Chondrocyte (in vitro differentiated cells): ENCODE measurements around the gene HM13. TPM values are rescaled to one million over a fixed set of nuclear protein-coding genes. Genes with fewer than 3 reads are reported as not detected.
A peak's percentile ranks its signal among the peaks of the same experiment; 100 is the strongest.

Experiments
- DNase-seq: peaks from one replicate; pipeline ENCODE4 v3.0.0; 2021; ENCODE audit warnings: mixed read lengths, low spot score
- H3K27ac Mint-ChIP-seq: one replicate; pipeline ENCODE4 v1.8.0; 2021; ENCODE audit warnings: mild to moderate bottlenecking, moderate library complexity, mixed read lengths; ENCODE audit not compliant: unreplicated experiment
- H3K27me3 Mint-ChIP-seq: 2 replicates; pipeline ENCODE4 v1.8.0; 2021; ENCODE audit warnings: low read depth, mixed read lengths
- H3K36me3 Mint-ChIP-seq: 2 replicates; pipeline ENCODE4 v1.8.0; 2021; ENCODE audit warnings: low read depth, mixed read lengths
- H3K4me1 Mint-ChIP-seq: 2 replicates; pipeline ENCODE4 v1.8.0; 2021; ENCODE audit warnings: low read depth, mild to moderate bottlenecking, mixed read lengths
- H3K4me3 Mint-ChIP-seq: one replicate; pipeline ENCODE4 v1.8.0; 2021; ENCODE audit warnings: mild to moderate bottlenecking, moderate library complexity, mixed read lengths; ENCODE audit not compliant: unreplicated experiment
- H3K9me3 Mint-ChIP-seq: 2 replicates; pipeline ENCODE4 v1.8.0; 2021; ENCODE audit warnings: low read depth, mixed read lengths
- CTCF ChIP-seq: fragments of 200-600 bp; sonication (generic); IDR thresholded peaks from 2 replicates; pipeline ENCODE4 v1.5.0; 2021; ENCODE audit warnings: antibody characterized with exemption, mild to moderate bottlenecking, moderate library complexity
- total RNA-seq: library from RNA; stranded (reverse); gene quantifications from 3 replicates; pipeline ENCODE4 v1.2.1, GENCODE V29; 2021

Gene HM13
- total RNA-seq, 1 donor from 2014 or later: 269 TPM

- Mint-ChIP-seq H3K36me3 (no peaks in the 10 kb centered on the region), H3K4me3 (no peak overlapping the region), H3K9me3 (no peaks in the 10 kb centered on the region), H3K4me1 (no peaks in the 10 kb centered on the region), H3K27ac (no peak overlapping the region), H3K27me3 (peaks cover 56% of the 10 kb centered on the region)
- no peak for TF ChIP-seq CTCF
- DNase-seq: no peak
These were observed 28.5 kb upstream of the HM13 start for GRCh38 chr20:31485450-31486339.

GRCh38 chr20:31488115-31488514 is 26.1 kb upstream of the HM13 start:
- H3K36me3 Mint-ChIP-seq: no peaks in the 10 kb centered on the region
- H3K27ac Mint-ChIP-seq: no peak overlapping the region
- no peak for DNase-seq
- no peak for TF ChIP-seq CTCF
- H3K9me3 Mint-ChIP-seq: no peaks in the 10 kb centered on the region
- peaks cover 45% of the 10 kb centered on the region for H3K27me3 Mint-ChIP-seq
- H3K4me3 Mint-ChIP-seq: no peak overlapping the region
- no peaks in the 10 kb centered on the region for H3K4me1 Mint-ChIP-seq

- H3K4me1 Mint-ChIP-seq: no peaks in the 10 kb centered on the region
- no peak for TF ChIP-seq CTCF
- no peak for DNase-seq
- H3K27me3 Mint-ChIP-seq: peaks cover 47% of the 10 kb centered on the region
- no peak overlapping the region for H3K4me3 Mint-ChIP-seq
- H3K27ac Mint-ChIP-seq: no peak overlapping the region
- H3K36me3 Mint-ChIP-seq: no peaks in the 10 kb centered on the region
- H3K9me3 Mint-ChIP-seq: no peaks in the 10 kb centered on the region
These were observed 25.1 kb upstream of the HM13 start for GRCh38 chr20:31489152-31489551.

- peaks cover 3% of the 10 kb centered on the region for H3K9me3 Mint-ChIP-seq
- TF ChIP-seq CTCF: no peak
These were observed 23.5 kb upstream of the HM13 start for GRCh38 chr20:31490752-31491151.

GRCh38 chr20:31494131-31494530 is 20.1 kb upstream of the HM13 start:
- Mint-ChIP-seq H3K27ac (no peak overlapping the region), H3K27me3 (peaks cover 28% of the 10 kb centered on the region), H3K36me3 (no peaks in the 10 kb centered on the region), H3K4me1 (peaks cover 23% of the 10 kb centered on the region), H3K4me3 (no peak overlapping the region), H3K9me3 (peaks cover 3% of the 10 kb centered on the region)
- TF ChIP-seq CTCF: peak; percentile 73
- no peak for DNase-seq

More at GRCh38 chr20:31490752-31491151, 23.5 kb upstream of the HM13 start:
- Mint-ChIP-seq H3K4me3 (no peak overlapping the region), H3K4me1 (no peaks in the 10 kb centered on the region), H3K27ac (no peak overlapping the region), H3K27me3 (peaks cover 54% of the 10 kb centered on the region), H3K36me3 (no peaks in the 10 kb centered on the region)
- DNase-seq: no peak
